ENCODE results near the gene TAPBP. TPM values are rescaled to one million over a fixed set of nuclear protein-coding genes. Genes with fewer than 3 reads are reported as not detected.
"Not testable (repeated sequence)": the region's sequence is repeated elsewhere in the genome, so short reads cannot be mapped to it uniquely, and the experiment has no call there.

The TAPBP gene
- total RNA-seq: 125 and 132 TPM in 2 replicates

- TF ChIP-seq, protein P1, sequence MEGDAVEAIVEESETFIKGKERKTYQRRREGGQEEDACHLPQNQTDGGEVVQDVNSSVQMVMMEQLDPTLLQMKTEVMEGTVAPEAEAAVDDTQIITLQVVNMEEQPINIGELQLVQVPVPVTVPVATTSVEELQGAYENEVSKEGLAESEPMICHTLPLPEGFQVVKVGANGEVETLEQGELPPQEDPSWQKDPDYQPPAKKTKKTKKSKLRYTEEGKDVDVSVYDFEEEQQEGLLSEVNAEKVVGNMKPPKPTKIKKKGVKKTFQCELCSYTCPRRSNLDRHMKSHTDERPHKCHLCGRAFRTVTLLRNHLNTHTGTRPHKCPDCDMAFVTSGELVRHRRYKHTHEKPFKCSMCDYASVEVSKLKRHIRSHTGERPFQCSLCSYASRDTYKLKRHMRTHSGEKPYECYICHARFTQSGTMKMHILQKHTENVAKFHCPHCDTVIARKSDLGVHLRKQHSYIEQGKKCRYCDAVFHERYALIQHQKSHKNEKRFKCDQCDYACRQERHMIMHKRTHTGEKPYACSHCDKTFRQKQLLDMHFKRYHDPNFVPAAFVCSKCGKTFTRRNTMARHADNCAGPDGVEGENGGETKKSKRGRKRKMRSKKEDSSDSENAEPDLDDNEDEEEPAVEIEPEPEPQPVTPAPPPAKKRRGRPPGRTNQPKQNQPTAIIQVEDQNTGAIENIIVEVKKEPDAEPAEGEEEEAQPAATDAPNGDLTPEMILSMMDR (IDR thresholded peaks at IDR 0.05; ENCODE audit: insufficient read depth, low read depth, low read length): no peak
- peak; percentile 78 for DNase-seq (ENCODE audit: low read depth)
- H3K4me3 ChIP-seq (ENCODE audit: low read depth, low read length): peak within 1 kb of the TSS; percentile 75
Observed at GRCh38 chr6:33313709-33314514, at the start of gene TAPBP. TSS of gene TAPBP (minus strand) at chr6:33314078. CDS start at chr6:33314041, 37 bp downstream.

DNA sequence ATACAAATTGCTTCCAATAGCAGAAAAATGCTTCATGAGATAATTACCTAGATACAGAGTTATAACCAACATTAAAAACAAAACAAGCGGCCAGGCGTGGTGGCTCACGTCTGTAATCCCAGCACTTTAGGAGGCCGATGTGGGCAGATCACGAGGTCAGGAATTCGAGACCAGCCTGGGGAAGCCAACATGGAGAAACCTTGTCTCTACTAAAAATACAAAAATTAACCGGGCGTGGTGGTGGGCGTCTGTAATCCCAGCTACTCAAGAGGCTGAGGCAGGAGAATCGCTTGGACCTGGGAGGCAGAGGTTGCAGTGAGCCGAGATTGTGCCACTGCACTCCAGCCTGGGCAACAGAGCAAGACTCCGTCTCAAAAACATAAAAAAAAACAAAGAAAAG, 49.6 kb upstream of the TAPBP start:
- DNase-seq (ENCODE audit: low read depth); H3K4me3 ChIP-seq (ENCODE audit: low read depth, low read length): not testable (repeated sequence)

DNA sequence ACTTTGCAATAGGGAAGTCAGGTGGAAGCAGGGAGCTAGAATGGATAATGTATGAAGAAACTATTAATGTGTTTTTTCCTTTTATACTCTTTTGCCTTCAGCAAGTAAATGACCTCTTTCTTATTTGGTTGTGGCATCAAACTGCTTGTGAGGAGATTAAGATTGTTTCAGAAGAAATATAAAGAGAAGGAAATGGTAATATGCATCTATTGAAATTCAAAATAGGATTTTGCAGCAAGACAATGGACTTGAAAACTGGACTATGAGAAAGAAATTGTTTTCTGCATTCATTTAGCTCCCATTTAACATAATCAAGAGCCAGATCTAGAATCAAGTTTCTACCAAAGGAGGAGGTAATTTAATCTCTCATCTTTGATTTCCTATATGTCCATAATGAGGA, 45.5 kb upstream of the TAPBP start:
- TF ChIP-seq, protein P1 (IDR thresholded peaks at IDR 0.05; ENCODE audit: insufficient read depth, low read depth, low read length): no peak
- no peak for DNase-seq (ENCODE audit: low read depth)
- H3K4me3 ChIP-seq (ENCODE audit: low read depth, low read length): no peak overlapping the region

DNA sequence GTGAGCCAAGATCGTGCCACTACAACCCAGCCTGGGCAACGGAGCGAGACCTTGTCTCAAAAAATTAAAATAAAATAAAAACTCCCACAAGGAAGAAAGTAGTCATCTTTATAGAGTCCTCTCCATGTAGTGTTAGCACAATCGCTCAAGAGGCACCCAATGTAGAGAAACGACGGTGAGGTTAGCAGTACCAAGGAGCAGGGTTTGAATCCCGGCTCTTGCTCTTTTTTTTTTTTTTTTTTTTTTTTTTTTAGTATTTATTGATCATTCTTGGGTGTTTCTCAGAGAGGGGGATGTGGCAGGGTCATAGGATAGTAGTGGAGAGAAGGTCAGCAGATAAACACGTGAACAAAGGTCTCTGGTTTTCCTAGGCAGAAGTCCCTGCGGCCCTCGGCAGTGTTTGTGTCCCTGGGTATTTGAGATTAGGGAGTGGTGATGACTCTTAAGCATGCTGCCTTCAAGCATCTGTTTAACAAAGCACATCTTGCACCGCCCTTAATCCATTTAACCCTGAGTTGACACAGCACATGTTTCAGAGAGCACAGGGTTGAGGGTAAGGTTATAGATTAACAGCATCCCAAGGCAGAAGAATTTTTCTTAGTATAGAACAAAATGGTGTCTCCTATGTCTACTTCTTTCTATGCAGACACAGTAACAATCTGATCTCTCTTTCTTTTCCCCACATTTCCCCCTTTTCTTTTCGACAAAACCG, 43.4 kb upstream of the TAPBP start:
- DNase-seq (ENCODE audit: low read depth); H3K4me3 ChIP-seq (ENCODE audit: low read depth, low read length): not testable (repeated sequence)

GRCh38 chr6:33356295-33356694, 42.4 kb upstream of the TAPBP start:
- TF ChIP-seq, protein P1 (IDR thresholded peaks at IDR 0.05; ENCODE audit: insufficient read depth, low read depth, low read length): no peak
- no peak for DNase-seq (ENCODE audit: low read depth)
- no peak overlapping the region for H3K4me3 ChIP-seq (ENCODE audit: low read depth, low read length)

- not testable (repeated sequence) for DNase-seq (ENCODE audit: low read depth)
Observed at GRCh38 chr6:33355860-33356259, 42.0 kb upstream of the TAPBP start.

DNA sequence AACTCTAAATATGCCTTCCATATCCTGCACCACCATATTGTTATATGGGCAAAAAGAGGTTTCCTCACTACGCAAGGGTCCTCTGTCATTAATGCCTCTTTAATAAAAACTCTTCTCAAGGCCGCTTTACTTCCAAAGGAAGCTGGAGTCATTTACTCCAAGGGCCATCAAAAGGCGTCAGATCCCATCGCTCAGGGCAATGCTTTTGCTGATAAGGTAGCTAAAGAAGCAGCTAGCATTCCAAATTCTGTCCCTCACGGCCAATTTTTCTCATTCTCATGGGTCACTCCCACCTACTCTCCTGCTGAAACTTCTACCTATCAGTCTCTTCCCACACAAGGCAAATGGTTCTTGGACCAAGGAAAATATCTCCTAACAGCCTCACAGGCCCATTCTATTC, 33.9 kb upstream of the TAPBP start:
- no peak for DNase-seq (ENCODE audit: low read depth)
- H3K4me3 ChIP-seq (ENCODE audit: low read depth, low read length): no peak overlapping the region
- TF ChIP-seq, protein P1 (IDR thresholded peaks at IDR 0.05; ENCODE audit: insufficient read depth, low read depth, low read length): no peak

More at GRCh38 chr6:33355860-33356259, 42.0 kb upstream of the TAPBP start:
- not testable (repeated sequence) for H3K4me3 ChIP-seq (ENCODE audit: low read depth, low read length)

GRCh38 chr6:33346972-33347371, 33.1 kb upstream of the TAPBP start:
- not testable (repeated sequence) for H3K4me3 ChIP-seq (ENCODE audit: low read depth, low read length)
- peak; percentile 48 for DNase-seq (ENCODE audit: low read depth)

Data from fibroblast of villous mesenchyme (primary cell).